NCI-H1092 (cell line): ENCODE data around the gene MDP1.
"Not testable (repeated sequence)": the region's sequence is repeated elsewhere in the genome, so short reads cannot be mapped to it uniquely, and the experiment has no call there.

ENCODE experiments used
- DNase-seq: peaks from one replicate; lab custom pipeline; 2025; lab: John Stamatoyannopoulos, UW

Gene MDP1

GRCh38 chr14:24231263-24232120, 15.6 kb upstream of the MDP1 start:
- DNase-seq: no peak

GRCh38 chr14:24228902-24229301, 13.0 kb upstream of the MDP1 start:
- no peak for DNase-seq

GRCh38 chr14:24226473-24226872, 10.6 kb upstream of the MDP1 start:
- DNase-seq: no peak

DNA sequence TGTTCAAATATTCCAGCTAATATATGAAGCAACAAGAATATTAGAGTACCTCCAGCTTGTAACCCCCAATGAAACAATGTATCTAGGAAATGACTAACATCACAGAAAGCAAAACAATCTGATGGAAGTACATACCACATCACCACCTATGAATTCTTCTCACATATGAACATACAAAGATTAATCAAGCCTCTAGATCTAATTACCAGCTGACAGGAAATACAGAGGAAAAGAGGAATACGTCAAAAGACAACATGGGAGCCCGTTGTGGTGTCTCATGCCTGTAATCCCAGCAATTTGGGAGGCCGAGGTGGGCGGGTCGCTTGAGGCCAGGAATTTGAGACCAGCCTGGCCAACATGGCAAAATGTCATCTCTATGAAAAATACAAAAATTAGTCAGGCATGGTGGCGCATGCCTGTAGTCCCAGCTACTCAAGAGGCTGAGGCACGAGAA, 8.8 kb upstream of the MDP1 start:
- DNase-seq: no peak

DNA sequence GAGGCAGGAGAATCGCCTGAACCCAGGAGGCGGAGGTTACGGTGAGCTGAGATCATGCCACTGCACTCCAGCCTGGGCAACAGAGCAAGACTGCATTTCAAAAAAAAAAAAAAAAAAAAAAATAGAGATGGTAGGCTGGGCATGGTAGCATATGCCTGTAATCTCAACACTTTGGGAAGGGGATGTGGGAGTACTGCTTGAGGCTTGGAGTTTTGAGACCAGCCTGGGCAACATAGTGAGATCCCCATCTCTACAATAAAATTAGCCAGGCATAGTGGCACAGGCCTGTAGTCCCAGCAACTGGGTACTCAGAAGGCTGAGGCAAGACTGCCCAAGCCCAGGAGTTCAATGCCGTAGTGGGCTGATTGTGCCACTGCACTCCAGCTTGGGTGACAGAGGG, 7.1 kb upstream of the MDP1 start:
- DNase-seq: not testable (repeated sequence)

DNA sequence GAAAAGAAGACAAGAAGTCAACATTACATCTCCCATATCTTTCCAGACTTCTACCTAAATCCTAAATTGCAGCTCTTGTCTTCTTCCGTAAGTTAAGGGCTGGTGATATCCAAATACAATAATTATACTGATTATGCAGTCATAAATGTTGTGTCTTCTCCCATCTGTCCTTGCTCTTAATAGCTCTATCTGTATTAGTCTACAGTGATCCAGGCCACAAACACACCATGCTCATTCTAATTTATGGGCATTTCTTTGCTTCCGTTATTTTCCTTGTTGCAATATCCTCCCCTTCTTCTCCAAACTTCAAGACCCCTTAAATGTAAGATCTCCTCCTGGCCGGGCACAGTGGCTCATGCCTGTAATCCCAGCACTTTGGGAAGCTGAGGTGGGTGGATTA, 3.7 kb upstream of the MDP1 start:
- DNase-seq: no peak

GRCh38 chr14:24219080-24219479, 3.2 kb upstream of the MDP1 start:
- DNase-seq: no peak

DNA sequence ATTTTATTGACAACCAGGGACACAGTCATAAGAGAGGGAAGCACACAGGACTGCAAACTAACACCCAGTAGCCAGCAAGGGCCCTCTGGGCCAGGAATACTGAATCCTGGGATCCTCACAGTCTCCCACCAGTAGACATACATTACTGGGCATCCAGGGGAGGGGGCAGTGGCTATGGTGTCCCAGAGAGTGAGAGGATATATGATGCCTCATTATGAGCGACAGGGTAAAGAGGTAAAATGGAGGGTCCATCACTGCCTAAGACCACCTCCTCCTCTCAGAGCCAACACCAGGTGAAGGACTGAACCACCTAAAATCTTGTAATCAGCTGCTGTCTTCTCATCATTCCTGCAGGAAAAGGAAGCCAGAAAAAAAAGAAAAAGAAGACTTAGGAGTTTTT, 1.0 kb upstream of the MDP1 start:
- not testable (repeated sequence) for DNase-seq

DNA sequence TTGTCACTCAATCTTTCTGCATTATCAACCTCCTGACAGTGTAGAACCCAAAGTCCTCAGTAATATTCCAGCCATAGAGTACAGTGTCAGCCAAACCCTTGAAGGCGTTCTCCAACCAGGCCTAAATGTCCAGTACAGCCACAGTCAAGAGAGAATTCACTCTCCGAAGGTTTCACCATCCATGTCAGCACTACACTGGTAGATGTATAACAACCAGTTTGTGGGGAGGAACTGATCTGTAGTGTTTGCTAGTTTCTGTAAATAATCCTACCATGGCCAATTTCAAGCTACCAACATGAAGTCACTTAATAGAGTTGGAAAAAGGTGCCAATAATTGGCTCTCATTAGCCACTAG, 456 bp upstream of the MDP1 start:
- DNase-seq: no peak

GRCh38 chr14:24213866-24214662, 1.8 kb downstream of the MDP1 start:
- no peak for DNase-seq

DNA sequence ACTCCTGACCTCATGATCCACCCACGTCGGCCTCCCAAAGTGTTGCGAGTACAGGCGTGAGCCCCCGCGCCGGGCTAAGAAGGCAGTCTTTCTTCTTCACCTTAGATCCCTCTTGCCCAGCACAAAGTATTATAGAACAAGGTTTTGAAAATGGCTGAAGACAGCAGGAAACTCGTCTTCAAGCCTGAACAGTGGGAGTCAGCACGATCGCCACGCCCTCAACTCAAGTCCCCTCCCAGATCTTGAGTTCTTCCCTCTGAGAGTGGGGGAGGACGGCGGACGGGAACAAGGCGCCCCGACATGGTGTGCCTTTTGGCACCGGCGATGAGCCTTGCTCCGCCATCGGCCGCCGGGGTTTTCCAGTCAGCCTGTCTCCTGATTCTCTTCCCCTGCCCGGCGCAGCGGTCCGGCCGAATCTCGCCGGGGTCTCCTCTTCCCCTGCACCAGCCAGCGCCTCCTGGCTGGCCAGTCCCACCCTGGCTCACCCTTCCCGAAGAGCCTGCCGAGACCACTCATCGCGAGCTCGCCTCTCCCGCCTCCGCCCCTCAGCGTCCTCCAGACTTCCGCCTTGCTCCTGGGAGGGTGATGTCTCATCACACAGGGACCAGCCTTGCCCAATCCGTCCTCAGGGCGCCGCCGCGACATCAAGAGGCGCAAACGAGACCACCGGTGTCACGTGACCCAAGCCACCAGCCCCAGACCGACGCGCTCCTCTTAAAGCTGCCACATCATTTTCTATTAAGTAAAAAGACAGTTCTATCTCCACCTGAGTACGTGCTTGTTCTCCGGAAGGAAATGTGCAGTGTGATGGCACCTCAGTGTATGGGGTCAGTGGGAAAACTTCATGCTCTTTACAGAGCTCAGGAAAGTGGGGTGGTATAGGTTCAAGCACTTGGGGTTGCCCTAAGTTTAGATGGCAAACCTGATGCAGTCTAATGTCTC, 2.7 kb downstream of the MDP1 start, which contains the start of gene CHMP4A:
TSS of gene CHMP4A (minus strand) at position 565 of the 942 bp plus-strand sequence. CDS start at position 516, 49 bp downstream.
- peak; percentile 95 for DNase-seq

DNA sequence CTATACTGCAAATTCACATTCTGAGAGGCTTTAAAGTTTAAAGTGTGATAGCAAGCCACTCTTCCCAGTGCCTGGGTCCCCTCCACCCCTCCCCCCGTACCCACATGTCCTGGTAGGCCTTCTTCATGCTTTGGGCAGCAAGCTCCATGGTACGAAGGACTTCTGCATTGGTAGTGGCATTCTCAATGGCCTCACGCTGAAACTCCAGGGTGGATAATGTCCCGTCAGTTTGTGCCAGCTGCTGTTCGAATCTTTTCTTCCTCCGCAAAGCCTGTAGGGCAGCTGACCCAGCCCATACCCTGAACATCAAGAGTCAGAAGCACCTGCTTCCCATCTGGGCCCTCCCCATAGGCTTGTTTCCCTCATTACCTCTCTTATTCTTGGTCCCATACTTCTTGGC, 4.6 kb downstream of the MDP1 start:
- DNase-seq: no peak

DNA sequence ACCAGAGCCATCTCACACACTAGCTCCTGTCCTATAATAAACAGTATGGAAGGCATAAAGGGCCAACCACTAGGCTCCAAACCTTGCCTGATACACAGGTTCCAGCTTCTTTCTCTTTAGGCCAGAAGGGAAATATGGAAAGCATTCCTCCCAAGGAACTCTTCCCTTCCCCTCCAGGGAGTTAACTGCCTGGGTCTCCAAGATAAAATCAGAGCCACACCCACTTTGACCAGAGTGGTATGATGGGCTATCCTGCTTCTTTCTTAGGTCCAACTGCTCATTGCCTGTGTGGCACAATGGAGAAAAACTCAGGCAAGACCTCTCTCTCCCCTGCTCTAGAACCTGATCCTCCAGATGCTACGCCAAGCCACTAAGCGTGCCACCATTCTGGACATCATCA, 8.2 kb downstream of the MDP1 start:
- no peak for DNase-seq

DNA sequence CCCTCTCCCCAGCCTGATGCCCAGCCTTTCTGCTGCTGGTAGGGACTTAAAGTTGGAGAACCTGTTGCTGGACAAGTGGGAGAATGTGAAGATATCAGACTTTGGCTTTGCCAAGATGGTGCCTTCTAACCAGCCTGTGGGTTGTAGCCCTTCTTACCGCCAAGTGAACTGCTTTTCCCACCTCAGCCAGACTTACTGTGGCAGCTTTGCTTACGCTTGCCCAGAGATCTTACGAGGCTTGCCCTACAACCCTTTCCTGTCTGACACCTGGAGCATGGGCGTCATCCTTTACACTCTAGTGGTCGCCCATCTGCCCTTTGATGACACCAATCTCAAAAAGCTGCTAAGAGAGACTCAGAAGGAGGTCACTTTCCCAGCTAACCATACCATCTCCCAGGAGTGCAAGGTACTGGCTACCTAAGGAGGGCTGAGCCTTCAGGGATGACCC, 8.7 kb downstream of the MDP1 start:
- no peak for DNase-seq

DNA sequence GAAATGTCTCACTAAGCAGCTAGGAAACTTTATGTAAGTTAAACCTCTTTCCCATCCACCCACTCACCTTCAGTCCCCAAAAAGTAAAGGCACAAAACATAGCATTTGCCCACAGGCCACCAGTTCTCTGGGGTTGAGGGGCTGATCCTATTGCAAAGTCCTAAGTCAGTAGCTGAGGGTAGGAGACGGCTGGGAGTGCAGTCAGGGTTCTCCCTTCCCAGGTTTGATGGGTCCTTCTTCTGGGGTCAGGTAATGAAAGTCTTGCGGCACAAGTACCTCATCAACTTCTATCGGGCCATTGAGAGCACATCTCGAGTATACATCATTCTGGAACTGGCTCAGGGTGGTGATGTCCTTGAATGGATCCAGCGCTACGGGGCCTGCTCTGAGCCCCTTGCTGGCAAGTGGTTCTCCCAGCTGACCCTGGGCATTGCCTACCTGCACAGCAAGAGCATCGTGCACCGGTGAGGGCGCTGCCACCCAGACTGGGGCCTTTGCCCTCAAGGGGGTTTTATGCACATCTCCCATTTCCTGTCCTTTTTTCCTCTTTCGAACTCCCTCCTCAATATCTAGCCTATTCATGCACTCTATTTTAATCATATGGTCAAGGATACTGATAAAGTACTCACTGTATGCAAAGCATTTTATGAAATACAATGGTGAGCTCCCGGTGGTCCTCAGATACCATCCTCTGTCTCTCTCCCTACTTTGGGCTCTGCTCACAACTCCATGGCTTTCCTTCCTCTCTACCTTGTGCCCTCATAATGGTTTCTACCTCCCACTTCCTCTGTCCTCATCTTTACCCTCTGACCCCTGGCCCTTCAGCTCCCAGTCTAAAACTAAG, 9.4 kb downstream of the MDP1 start:
- no peak for DNase-seq

DNA sequence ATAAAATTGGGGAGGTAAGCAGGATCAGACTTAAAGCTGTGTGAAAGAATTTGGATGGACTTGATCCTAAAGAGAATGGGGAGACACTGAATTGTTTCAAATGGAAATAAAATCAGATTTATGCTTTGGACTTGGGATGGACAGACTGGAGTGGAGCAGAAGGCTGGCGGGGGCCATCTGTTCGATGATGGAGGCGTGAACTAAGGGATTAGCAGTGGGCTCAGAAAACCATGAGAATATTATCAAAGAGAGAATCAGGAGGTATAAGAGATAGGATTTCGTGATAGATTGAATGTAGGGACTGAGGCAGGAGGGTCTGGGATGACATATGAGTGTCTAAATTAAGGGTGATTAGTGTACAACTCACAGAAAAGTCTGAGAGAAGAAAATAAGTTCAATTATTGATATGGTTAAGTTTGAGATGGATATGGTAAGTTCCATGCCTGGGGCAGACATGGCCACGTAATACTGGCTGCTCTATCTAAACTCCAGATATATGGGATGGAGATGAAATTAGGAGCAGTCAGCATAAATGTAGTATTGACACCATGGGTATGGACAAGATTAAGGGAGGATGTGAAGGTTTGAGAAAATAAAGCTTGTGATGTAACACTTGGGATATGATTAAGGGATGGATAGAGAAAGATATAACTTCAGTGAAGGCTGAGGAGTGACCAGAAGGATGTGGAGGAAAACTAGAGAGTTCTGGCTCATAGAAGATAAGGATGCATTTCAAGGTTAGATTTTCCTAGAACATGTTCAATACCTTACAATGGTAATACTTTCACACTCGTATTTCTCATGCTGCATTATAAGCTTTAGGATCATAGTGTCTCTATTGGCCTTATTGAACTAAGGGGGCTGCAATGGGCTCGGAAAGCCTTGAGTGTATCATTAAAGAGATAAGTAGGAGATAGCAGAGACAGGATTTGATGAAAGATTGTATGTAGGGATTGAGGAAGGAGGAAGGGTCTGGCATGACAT, 11.4 kb downstream of the MDP1 start:
- no peak for DNase-seq

DNA sequence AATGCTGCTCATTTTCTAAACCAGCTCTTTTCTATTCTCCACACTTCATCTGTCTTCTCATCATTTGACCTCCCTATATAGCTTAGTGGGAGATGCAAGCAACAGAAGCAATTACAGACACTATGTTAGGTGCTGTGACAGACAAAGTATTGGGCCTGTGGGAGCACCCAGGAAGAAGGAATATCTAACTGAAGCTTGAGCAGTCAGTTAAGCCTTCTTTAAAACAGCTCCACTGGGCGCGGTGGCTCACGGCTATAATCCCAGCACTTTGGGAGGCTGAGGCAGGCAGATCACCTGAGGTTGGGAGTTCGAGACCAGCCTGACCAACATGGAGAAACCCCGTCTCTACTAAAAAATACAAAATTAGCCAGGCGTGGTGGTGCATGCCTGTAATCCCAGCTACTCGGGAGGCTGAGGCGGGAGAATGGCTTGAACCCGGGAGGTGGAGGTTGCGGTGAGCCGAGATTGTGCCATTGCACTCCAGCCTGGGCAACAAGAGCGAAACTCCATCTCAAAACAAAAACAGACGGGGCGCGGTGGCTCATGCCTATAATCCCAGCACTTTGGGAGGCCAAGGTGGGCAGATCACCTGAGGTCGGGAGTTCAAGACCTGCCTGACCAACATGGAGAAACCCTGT, 12.5 kb downstream of the MDP1 start:
- not testable (repeated sequence) for DNase-seq

GRCh38 chr14:24202538-24202937, 13.3 kb downstream of the MDP1 start:
- not testable (repeated sequence) for DNase-seq

GRCh38 chr14:24198814-24199524, 16.9 kb downstream of the MDP1 start:
- no peak for DNase-seq
